ENCODE results near the gene PSMF1.
"Not testable (repeated sequence)": the region's sequence is repeated elsewhere in the genome, so short reads cannot be mapped to it uniquely, and the experiment has no call there.

Gene PSMF1

DNA sequence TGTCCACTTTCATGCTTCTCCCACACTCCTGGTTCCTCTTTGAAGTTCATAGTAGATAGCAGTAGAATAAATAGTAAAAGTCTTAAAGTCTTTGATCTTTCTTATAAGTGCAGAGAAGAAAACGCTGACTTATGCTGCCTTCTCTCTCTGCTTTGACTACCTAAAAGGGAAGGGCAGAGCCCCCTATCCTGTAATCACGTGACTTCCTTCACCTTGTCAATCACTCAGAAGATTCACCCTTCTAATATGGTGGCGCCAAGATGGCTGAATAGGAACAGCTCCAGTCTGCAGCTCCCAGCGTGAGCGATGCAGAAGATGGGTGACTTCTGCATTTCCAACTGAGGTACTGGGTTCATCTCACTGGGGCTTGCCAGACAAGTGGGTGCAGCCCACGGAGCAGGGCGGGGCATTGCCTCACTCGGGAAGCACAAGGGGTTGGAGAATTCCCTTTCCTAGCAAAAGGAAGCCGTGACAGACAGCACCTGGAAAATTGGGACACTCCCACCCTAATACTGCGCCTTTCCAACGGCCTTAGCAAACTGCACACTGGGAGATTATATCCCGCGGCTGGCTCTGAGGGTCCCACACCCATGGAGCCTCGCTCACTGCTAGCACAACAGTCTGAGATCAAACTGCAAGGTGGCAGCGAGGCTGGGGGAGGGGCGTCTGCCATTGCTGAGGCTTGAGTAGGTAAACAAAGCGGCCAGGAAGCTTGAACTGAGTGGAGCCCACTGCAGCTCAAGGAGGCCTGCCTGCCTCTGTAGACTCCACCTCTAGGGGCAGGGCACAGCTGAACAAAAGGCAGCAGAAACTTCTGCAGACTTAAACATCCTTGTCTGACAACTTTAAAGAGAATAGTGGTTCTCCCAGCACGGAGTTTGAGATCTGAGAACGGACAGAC, 98.4 kb downstream of the PSMF1 start:
- DNase-seq: not testable (repeated sequence)
